Memory B cell (primary cell): ENCODE results near the gene C1QTNF12.

ENCODE experiments used
- ATAC-seq: fragments of 150-1000 bp; cut with Tn5 transposase; 2 replicates; pipeline ENCODE4 v1.10.0; 2021; ENCODE audit warnings: low read depth, mild to moderate bottlenecking, moderate library complexity
- DNase-seq, 2 donors: peaks; one replicate each; pipeline ENCODE4 v3.0.0; 2022; ENCODE audit warnings: low spot score in 2 of 2
- H3K27ac Mint-ChIP-seq: one replicate; pipeline ENCODE4 v1.8.0; 2022; ENCODE audit warnings: mild to moderate bottlenecking, moderate library complexity, mixed read lengths
- H3K27me3 Mint-ChIP-seq: one replicate; pipeline ENCODE4 v1.8.0; 2022; ENCODE audit warnings: mixed read lengths
- H3K36me3 Mint-ChIP-seq: one replicate; pipeline ENCODE4 v1.8.0; 2022; ENCODE audit warnings: mild to moderate bottlenecking, mixed read lengths
- H3K4me1 Mint-ChIP-seq: one replicate; pipeline ENCODE4 v1.8.0; 2022; ENCODE audit warnings: mixed read lengths
- H3K4me3 Mint-ChIP-seq: one replicate; pipeline ENCODE4 v1.8.0; 2022; ENCODE audit warnings: mild to moderate bottlenecking, moderate library complexity, mixed read lengths
- H3K9me3 Mint-ChIP-seq: one replicate; pipeline ENCODE4 v1.8.0; 2022; ENCODE audit warnings: mixed read lengths

C1QTNF12 gene

GRCh38 chr1:1274299-1274930, 27.9 kb upstream of the C1QTNF12 start:
- H3K4me1 Mint-ChIP-seq: peaks cover 25% of the 10 kb centered on the region
- H3K36me3 Mint-ChIP-seq: no peaks in the 10 kb centered on the region
- ATAC-seq (no peak), DNase-seq (no peak)
- peak overlapping the region; percentile 76 for H3K4me3 Mint-ChIP-seq
- H3K9me3 Mint-ChIP-seq: no peaks in the 10 kb centered on the region
- no peak overlapping the region for H3K27ac Mint-ChIP-seq
- no peaks in the 10 kb centered on the region for H3K27me3 Mint-ChIP-seq

GRCh38 chr1:1273512-1274298, 27.2 kb upstream of the C1QTNF12 start, which contains the start of gene UBE2J2:
UBE2J2 (minus strand) TSS chr1:1273854; CDS start chr1:1267992, 5,862 bp downstream.
- Mint-ChIP-seq H3K4me1 (peaks cover 25% of the 10 kb centered on the region), H3K36me3 (no peaks in the 10 kb centered on the region), H3K27ac (peak within 1 kb of the TSS; percentile 63), H3K9me3 (no peaks in the 10 kb centered on the region), H3K27me3 (no peaks in the 10 kb centered on the region), H3K4me3 (peak within 1 kb of the TSS; percentile 84)
- DNase-seq: peak; percentile 81 to 85
- ATAC-seq: peak; percentile 98

- Mint-ChIP-seq H3K27me3 (no peaks in the 10 kb centered on the region), H3K9me3 (no peaks in the 10 kb centered on the region), H3K36me3 (no peaks in the 10 kb centered on the region), H3K27ac (peak overlapping the region; percentile 63), H3K4me3 (peak overlapping the region; percentile 84), H3K4me1 (peaks cover 25% of the 10 kb centered on the region)
- no peak for DNase-seq
- no peak for ATAC-seq
Measured at GRCh38 chr1:1273209-1273511, 26.6 kb upstream of the C1QTNF12 start.

GRCh38 chr1:1272341-1273208, 26.1 kb upstream of the C1QTNF12 start:
- Mint-ChIP-seq H3K27me3 (no peaks in the 10 kb centered on the region), H3K36me3 (peaks cover 2% of the 10 kb centered on the region), H3K4me3 (peak overlapping the region; percentile 84), H3K9me3 (no peaks in the 10 kb centered on the region), H3K4me1 (peaks cover 25% of the 10 kb centered on the region), H3K27ac (peak overlapping the region; percentile 63)
- DNase-seq (no peak), ATAC-seq (no peak)

GRCh38 chr1:1270813-1271212, 24.3 kb upstream of the C1QTNF12 start:
- Mint-ChIP-seq H3K9me3 (no peaks in the 10 kb centered on the region), H3K36me3 (peaks cover 2% of the 10 kb centered on the region), H3K4me3 (peak overlapping the region; percentile 52), H3K4me1 (peaks cover 28% of the 10 kb centered on the region), H3K27ac (peak overlapping the region; percentile 17), H3K27me3 (no peaks in the 10 kb centered on the region)
- ATAC-seq (no peak), DNase-seq (no peak)

- no peak for ATAC-seq
- Mint-ChIP-seq H3K27ac (no peak overlapping the region), H3K4me3 (no peak overlapping the region), H3K27me3 (no peaks in the 10 kb centered on the region), H3K36me3 (peaks cover 7% of the 10 kb centered on the region), H3K9me3 (no peaks in the 10 kb centered on the region), H3K4me1 (peaks cover 28% of the 10 kb centered on the region)
- no peak for DNase-seq
Measured at GRCh38 chr1:1268284-1268682, 21.8 kb upstream of the C1QTNF12 start.

- Mint-ChIP-seq H3K27ac (no peak overlapping the region), H3K27me3 (no peaks in the 10 kb centered on the region), H3K4me3 (no peak overlapping the region), H3K36me3 (peaks cover 7% of the 10 kb centered on the region), H3K4me1 (peaks cover 25% of the 10 kb centered on the region), H3K9me3 (no peaks in the 10 kb centered on the region)
- DNase-seq: no peak
- ATAC-seq: no peak
Measured at GRCh38 chr1:1267488-1268283, 21.2 kb upstream of the C1QTNF12 start.

GRCh38 chr1:1264868-1265272, 18.3 kb upstream of the C1QTNF12 start:
- H3K9me3 Mint-ChIP-seq: no peaks in the 10 kb centered on the region
- ATAC-seq (no peak), DNase-seq (no peak)
- no peak overlapping the region for H3K27ac Mint-ChIP-seq
- H3K4me1 Mint-ChIP-seq: peaks cover 16% of the 10 kb centered on the region
- peaks cover 19% of the 10 kb centered on the region for H3K36me3 Mint-ChIP-seq
- H3K27me3 Mint-ChIP-seq: no peaks in the 10 kb centered on the region
- H3K4me3 Mint-ChIP-seq: no peak overlapping the region

GRCh38 chr1:1264026-1264425, 17.5 kb upstream of the C1QTNF12 start:
- peaks cover 21% of the 10 kb centered on the region for H3K36me3 Mint-ChIP-seq
- H3K4me3 Mint-ChIP-seq: no peak overlapping the region
- DNase-seq (no peak), ATAC-seq (no peak)
- H3K27me3 Mint-ChIP-seq: no peaks in the 10 kb centered on the region
- H3K9me3 Mint-ChIP-seq: no peaks in the 10 kb centered on the region
- no peak overlapping the region for H3K27ac Mint-ChIP-seq
- peaks cover 16% of the 10 kb centered on the region for H3K4me1 Mint-ChIP-seq

- no peaks in the 10 kb centered on the region for H3K27me3 Mint-ChIP-seq
- no peak for DNase-seq
- H3K4me3 Mint-ChIP-seq: no peak overlapping the region
- peaks cover 18% of the 10 kb centered on the region for H3K4me1 Mint-ChIP-seq
- H3K9me3 Mint-ChIP-seq: no peaks in the 10 kb centered on the region
- H3K36me3 Mint-ChIP-seq: peaks cover 21% of the 10 kb centered on the region
- no peak overlapping the region for H3K27ac Mint-ChIP-seq
- ATAC-seq: no peak
Measured at GRCh38 chr1:1262758-1263157, 16.2 kb upstream of the C1QTNF12 start.

GRCh38 chr1:1262071-1262470, 15.5 kb upstream of the C1QTNF12 start:
- Mint-ChIP-seq H3K36me3 (peaks cover 24% of the 10 kb centered on the region), H3K9me3 (no peaks in the 10 kb centered on the region), H3K27ac (no peak overlapping the region), H3K4me1 (peaks cover 16% of the 10 kb centered on the region), H3K27me3 (no peaks in the 10 kb centered on the region), H3K4me3 (no peak overlapping the region)
- DNase-seq (no peak), ATAC-seq (no peak)

- DNase-seq (no peak), ATAC-seq (no peak)
- H3K9me3 Mint-ChIP-seq: no peaks in the 10 kb centered on the region
- H3K4me3 Mint-ChIP-seq: no peak overlapping the region
- H3K27me3 Mint-ChIP-seq: no peaks in the 10 kb centered on the region
- peak overlapping the region; percentile 80 for H3K27ac Mint-ChIP-seq
- peaks cover 25% of the 10 kb centered on the region for H3K36me3 Mint-ChIP-seq
- H3K4me1 Mint-ChIP-seq: peaks cover 16% of the 10 kb centered on the region
Measured at GRCh38 chr1:1260843-1261560, 14.5 kb upstream of the C1QTNF12 start.

- no peaks in the 10 kb centered on the region for H3K27me3 Mint-ChIP-seq
- no peak overlapping the region for H3K4me3 Mint-ChIP-seq
- peak overlapping the region; percentile 80 for H3K27ac Mint-ChIP-seq
- no peak for DNase-seq
- H3K36me3 Mint-ChIP-seq: peaks cover 27% of the 10 kb centered on the region
- H3K4me1 Mint-ChIP-seq: peaks cover 16% of the 10 kb centered on the region
- peak; percentile 52 for ATAC-seq
- no peaks in the 10 kb centered on the region for H3K9me3 Mint-ChIP-seq
Measured at GRCh38 chr1:1259951-1260600, 13.6 kb upstream of the C1QTNF12 start.
